ENCODE results near the gene KCND1. TPM values are rescaled to one million over a fixed set of nuclear protein-coding genes. Genes with fewer than 3 reads are reported as not detected.
A peak's percentile ranks its signal among the peaks of the same experiment; 100 is the strongest.

Gene KCND1
- polyA plus RNA-seq, 1 donor from 2014 or later: 3.7 TPM

DNA sequence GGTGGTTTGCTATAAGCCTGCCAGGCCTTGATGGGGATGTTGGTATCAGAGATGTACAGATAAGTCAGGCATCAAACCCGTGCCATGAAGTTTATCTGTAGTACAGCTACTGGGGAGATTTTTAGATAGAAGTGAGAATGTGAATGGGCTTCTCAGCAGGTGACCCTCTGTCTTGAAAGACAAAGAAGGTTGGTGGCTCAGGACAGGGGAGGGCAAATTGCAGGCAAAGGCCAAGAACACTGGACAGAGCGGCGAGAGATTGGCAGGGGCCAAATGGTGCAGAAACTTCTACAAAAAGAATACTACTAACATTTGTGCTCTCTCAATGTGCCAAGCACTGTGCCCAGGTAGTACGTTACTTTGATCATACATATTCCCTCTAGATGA is 50.9 kb downstream of the KCND1 start:
- H3F3A ChIP-seq (ENCODE audit: insufficient read depth, low read length, poor library complexity, severe bottlenecking): no peaks in the 10 kb centered on the region
- H3K79me2 ChIP-seq (replicated peaks; ENCODE audit: insufficient read depth, low read length): no peaks in the 10 kb centered on the region
- no peak overlapping the region for H3K4me2 ChIP-seq (ENCODE audit: low read length)
- no peaks in the 10 kb centered on the region for H4K20me1 ChIP-seq (ENCODE audit: insufficient read depth)
- H3K9me3 ChIP-seq (ENCODE audit: low read length): no peaks in the 10 kb centered on the region
- H3K9me2 ChIP-seq (ENCODE audit: insufficient read depth, low read length): no peaks in the 10 kb centered on the region
- peak overlapping the region; percentile 74 for H3K4me3 ChIP-seq (ENCODE audit: low read length)
- H3K9ac ChIP-seq (ENCODE audit: low read length): no peak overlapping the region
- H3K27ac ChIP-seq (ENCODE audit: low read length): peak overlapping the region; percentile 16
- TF ChIP-seq MXI1 (conservative IDR thresholded peaks at IDR 0.05; ENCODE audit: poor library complexity, severe bottlenecking) (no peak), SMC3 (conservative IDR thresholded peaks at IDR 0.05; ENCODE audit: poor library complexity) (no peak), EP300 (conservative IDR thresholded peaks at IDR 0.05; ENCODE audit: poor library complexity, severe bottlenecking) (no peak), TAF1 (IDR thresholded peaks at IDR 0.05; ENCODE audit: low read depth) (no peak), POLR2AphosphoS5 (IDR thresholded peaks at IDR 0.05) (no peak), REST (IDR thresholded peaks at IDR 0.05; ENCODE audit: borderline replicate concordance) (no peak), EZH2 (IDR thresholded peaks at IDR 0.05; ENCODE audit: borderline replicate concordance, insufficient read depth, low read length, poor library complexity, severe bottlenecking) (no peak), RAD21 (conservative IDR thresholded peaks at IDR 0.05) (no peak)
- TF ChIP-seq, protein P1, sequence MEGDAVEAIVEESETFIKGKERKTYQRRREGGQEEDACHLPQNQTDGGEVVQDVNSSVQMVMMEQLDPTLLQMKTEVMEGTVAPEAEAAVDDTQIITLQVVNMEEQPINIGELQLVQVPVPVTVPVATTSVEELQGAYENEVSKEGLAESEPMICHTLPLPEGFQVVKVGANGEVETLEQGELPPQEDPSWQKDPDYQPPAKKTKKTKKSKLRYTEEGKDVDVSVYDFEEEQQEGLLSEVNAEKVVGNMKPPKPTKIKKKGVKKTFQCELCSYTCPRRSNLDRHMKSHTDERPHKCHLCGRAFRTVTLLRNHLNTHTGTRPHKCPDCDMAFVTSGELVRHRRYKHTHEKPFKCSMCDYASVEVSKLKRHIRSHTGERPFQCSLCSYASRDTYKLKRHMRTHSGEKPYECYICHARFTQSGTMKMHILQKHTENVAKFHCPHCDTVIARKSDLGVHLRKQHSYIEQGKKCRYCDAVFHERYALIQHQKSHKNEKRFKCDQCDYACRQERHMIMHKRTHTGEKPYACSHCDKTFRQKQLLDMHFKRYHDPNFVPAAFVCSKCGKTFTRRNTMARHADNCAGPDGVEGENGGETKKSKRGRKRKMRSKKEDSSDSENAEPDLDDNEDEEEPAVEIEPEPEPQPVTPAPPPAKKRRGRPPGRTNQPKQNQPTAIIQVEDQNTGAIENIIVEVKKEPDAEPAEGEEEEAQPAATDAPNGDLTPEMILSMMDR (IDR thresholded peaks at IDR 0.05; ENCODE audit: poor library complexity, severe bottlenecking): no peak
- no peaks in the 10 kb centered on the region for H3K36me3 ChIP-seq (ENCODE audit: insufficient read depth, low read length)
- H3K27me3 ChIP-seq (ENCODE audit: insufficient read depth, low read depth, low read length): no peaks in the 10 kb centered on the region
- no peak overlapping the region for H2AFZ ChIP-seq (ENCODE audit: low read depth, low read length)

DNA sequence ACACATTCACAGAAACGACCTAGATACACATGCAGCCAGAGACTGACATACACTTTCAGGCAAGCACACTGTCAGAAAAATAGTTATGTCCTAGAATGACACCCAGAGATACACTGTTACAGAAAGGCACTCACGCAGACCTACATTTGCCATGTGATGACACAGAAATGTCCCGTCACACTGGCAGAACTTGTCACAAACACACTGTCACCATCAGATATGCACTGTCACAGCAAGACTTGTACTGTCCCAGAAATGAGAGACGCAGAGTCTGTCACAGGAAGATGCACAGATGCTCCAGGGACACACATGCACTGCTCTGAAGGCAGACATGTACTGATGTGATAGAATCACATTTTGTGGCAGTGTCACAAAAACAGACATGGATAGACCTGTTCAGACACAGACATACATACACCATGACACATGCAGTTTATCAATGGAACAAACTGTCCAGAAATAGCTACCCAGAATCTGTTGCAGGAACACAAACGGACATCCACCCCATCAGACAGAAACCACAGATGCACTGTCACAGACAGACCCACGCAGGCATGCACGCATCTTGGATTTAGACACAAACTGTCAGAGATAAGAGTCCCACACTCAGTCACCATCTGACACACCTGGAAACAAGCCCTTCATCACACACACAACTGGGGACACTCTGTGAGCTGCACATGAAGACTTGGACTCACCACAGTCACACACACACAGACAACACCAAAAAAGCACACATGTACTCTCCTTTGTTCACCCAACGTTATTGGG is 51.5 kb downstream of the KCND1 start:
- Histone ChIP-seq H3K9ac (ENCODE audit: low read length) (peak overlapping the region; percentile 61), H3K4me3 (ENCODE audit: low read length) (peak overlapping the region; percentile 74), H3K36me3 (ENCODE audit: insufficient read depth, low read length) (no peaks in the 10 kb centered on the region), H3K4me2 (ENCODE audit: low read length) (no peak overlapping the region), H3K9me3 (ENCODE audit: low read length) (no peaks in the 10 kb centered on the region), H2AFZ (ENCODE audit: low read depth, low read length) (no peak overlapping the region), H3F3A (ENCODE audit: insufficient read depth, low read length, poor library complexity, severe bottlenecking) (no peaks in the 10 kb centered on the region), H3K79me2 (replicated peaks; ENCODE audit: insufficient read depth, low read length) (no peaks in the 10 kb centered on the region), H4K20me1 (ENCODE audit: insufficient read depth) (no peaks in the 10 kb centered on the region), H3K9me2 (ENCODE audit: insufficient read depth, low read length) (no peaks in the 10 kb centered on the region), H3K27me3 (ENCODE audit: insufficient read depth, low read depth, low read length) (no peaks in the 10 kb centered on the region), H3K27ac (ENCODE audit: low read length) (peak overlapping the region; percentile 66)
- no peak for TF ChIP-seq EZH2 (IDR thresholded peaks at IDR 0.05; ENCODE audit: borderline replicate concordance, insufficient read depth, low read length, poor library complexity, severe bottlenecking)
- peak; percentile 96 for TF ChIP-seq EP300 (conservative IDR thresholded peaks at IDR 0.05; ENCODE audit: poor library complexity, severe bottlenecking)
- no peak for TF ChIP-seq RAD21 (conservative IDR thresholded peaks at IDR 0.05)
- no peak for TF ChIP-seq REST (IDR thresholded peaks at IDR 0.05; ENCODE audit: borderline replicate concordance)
- TF ChIP-seq, protein P1 (IDR thresholded peaks at IDR 0.05; ENCODE audit: poor library complexity, severe bottlenecking): no peak
- TF ChIP-seq MXI1 (conservative IDR thresholded peaks at IDR 0.05; ENCODE audit: poor library complexity, severe bottlenecking): peak; percentile 29
- TF ChIP-seq POLR2AphosphoS5 (IDR thresholded peaks at IDR 0.05): peak; percentile 86
- no peak for TF ChIP-seq SMC3 (conservative IDR thresholded peaks at IDR 0.05; ENCODE audit: poor library complexity)
- no peak for TF ChIP-seq TAF1 (IDR thresholded peaks at IDR 0.05; ENCODE audit: low read depth)
